NCI-H146 treated with DMSO at 0.1 percent for 48 hours (cell line): Measurements from ENCODE around the gene KCNK13.
"Not testable (repeated sequence)": the region's sequence is repeated elsewhere in the genome, so short reads cannot be mapped to it uniquely, and the experiment has no call there.

Experiments
- DNase-seq: peaks from one replicate; lab custom pipeline; 2025; ENCODE audit not compliant: unreplicated experiment; lab: John Stamatoyannopoulos, UW

Gene KCNK13

GRCh38 chr14:90060965-90061684, 669 bp upstream of the KCNK13 start:
- peak; percentile 39 for DNase-seq

- DNase-seq: peak; percentile 73
Observed at GRCh38 chr14:90062127-90062794, 467 bp downstream of the KCNK13 start.

- DNase-seq: no peak
Observed at GRCh38 chr14:90062822-90063539, 1.2 kb downstream of the KCNK13 start.

GRCh38 chr14:90072350-90072749, 10.6 kb downstream of the KCNK13 start:
- DNase-seq: no peak

- no peak for DNase-seq
Observed at GRCh38 chr14:90079576-90079975, 17.8 kb downstream of the KCNK13 start.

GRCh38 chr14:90087433-90087832, 25.6 kb downstream of the KCNK13 start:
- no peak for DNase-seq

GRCh38 chr14:90088176-90088575, 26.4 kb downstream of the KCNK13 start:
- no peak for DNase-seq

- not testable (repeated sequence) for DNase-seq
Observed at GRCh38 chr14:90089486-90089885, 27.7 kb downstream of the KCNK13 start.

GRCh38 chr14:90091393-90091792, 29.6 kb downstream of the KCNK13 start:
- DNase-seq: no peak

GRCh38 chr14:90093942-90094595, 32.3 kb downstream of the KCNK13 start:
- DNase-seq: peak; percentile 64

- no peak for DNase-seq
Observed at GRCh38 chr14:90095096-90095495, 33.3 kb downstream of the KCNK13 start.

- no peak for DNase-seq
Observed at GRCh38 chr14:90096566-90096965, 34.8 kb downstream of the KCNK13 start.

- no peak for DNase-seq
Observed at GRCh38 chr14:90103808-90104207, 42.0 kb downstream of the KCNK13 start.

- DNase-seq: no peak
Observed at GRCh38 chr14:90105756-90106155, 44.0 kb downstream of the KCNK13 start.

GRCh38 chr14:90107789-90108188, 46.0 kb downstream of the KCNK13 start:
- DNase-seq: no peak

- no peak for DNase-seq
Observed at GRCh38 chr14:90109858-90110257, 48.1 kb downstream of the KCNK13 start.

- DNase-seq: no peak
Observed at GRCh38 chr14:90111895-90112534, 50.2 kb downstream of the KCNK13 start.

- peak; percentile 29 for DNase-seq
Observed at GRCh38 chr14:90114554-90114953, 52.8 kb downstream of the KCNK13 start.

- DNase-seq: no peak
Observed at GRCh38 chr14:90115780-90116179, 54.0 kb downstream of the KCNK13 start.

GRCh38 chr14:90116444-90116843, 54.6 kb downstream of the KCNK13 start:
- DNase-seq: no peak

- DNase-seq: no peak
Observed at GRCh38 chr14:90118027-90118426, 56.2 kb downstream of the KCNK13 start.
